MM.1S (cell line): ENCODE measurements around the gene BIRC6.

Experiments used
- EZH2 ChIP-seq: fragments of 300-600 bp; sonication (generic); optimal IDR thresholded peaks from 2 replicates; pipeline ENCODE3; 2017; ENCODE audit warnings: low read depth, mild to moderate bottlenecking, antibody characterized with exemption, low read length, mixed read lengths
- EZH2phosphoT487 ChIP-seq: fragments of 300-600 bp; sonication (generic); IDR thresholded peaks from 2 replicates; pipeline ENCODE4 v1.6.1; 2018; ENCODE audit warnings: antibody characterized with exemption, low read length

- no peak for TF ChIP-seq EZH2phosphoT487
- no peak for TF ChIP-seq EZH2
These were observed 18.5 kb downstream of the BIRC6 start for GRCh38 chr2:32375228-32375892.
